ENCODE data around the gene DENND4B.
"Not testable (repeated sequence)": the region's sequence is repeated elsewhere in the genome, so short reads cannot be mapped to it uniquely, and the experiment has no call there.

DENND4B gene

GRCh38 chr1:153984123-153984894 lies 37.8 kb upstream of the DENND4B start:
- Histone ChIP-seq H3K27ac (ENCODE audit: low read depth, low read length) (no peak overlapping the region), H3K4me2 (ENCODE audit: low read depth, low read length, poor library complexity, severe bottlenecking) (no peak overlapping the region), H3K9me2 (replicated peaks; ENCODE audit: insufficient read depth, low read length) (no peaks in the 10 kb centered on the region), H2AFZ (ENCODE audit: low read depth, low read length, severe bottlenecking) (no peak overlapping the region), H3K4me3 (ENCODE audit: insufficient read depth, low read length, poor library complexity, severe bottlenecking) (no peak overlapping the region), H4K20me1 (ENCODE audit: low read depth, low read length) (no peaks in the 10 kb centered on the region), H3K36me3 (ENCODE audit: low read length) (no peaks in the 10 kb centered on the region), H3K79me2 (ENCODE audit: insufficient read depth, low read length) (no peaks in the 10 kb centered on the region), H3F3A (ENCODE audit: insufficient read depth) (0 out of 2 replicates have a peak, but pooled peaks cover 4% of the 10 kb centered on the region), H3K9ac (ENCODE audit: low read length) (no peak overlapping the region), H3K27me3 (ENCODE audit: low read length) (no peaks in the 10 kb centered on the region), H3K9me3 (ENCODE audit: insufficient read depth, low read length) (no peaks in the 10 kb centered on the region)
- TF ChIP-seq EZH2phosphoT487 (conservative IDR thresholded peaks at IDR 0.05; ENCODE audit: low read length) (no peak), CTCF (IDR thresholded peaks at IDR 0.05; ENCODE audit: insufficient read depth, low read length, poor library complexity, severe bottlenecking) (no peak)

GRCh38 chr1:153981735-153982134 lies 35.2 kb upstream of the DENND4B start:
- not testable (repeated sequence) for H3F3A ChIP-seq (ENCODE audit: insufficient read depth); H3K9ac ChIP-seq (ENCODE audit: low read length); H3K36me3 ChIP-seq (ENCODE audit: low read length); H3K4me3 ChIP-seq (ENCODE audit: insufficient read depth, low read length, poor library complexity, severe bottlenecking); H2AFZ ChIP-seq (ENCODE audit: low read depth, low read length, severe bottlenecking); H3K79me2 ChIP-seq (ENCODE audit: insufficient read depth, low read length); H3K27ac ChIP-seq (ENCODE audit: low read depth, low read length); H3K4me2 ChIP-seq (ENCODE audit: low read depth, low read length, poor library complexity, severe bottlenecking); H3K9me3 ChIP-seq (ENCODE audit: insufficient read depth, low read length); H4K20me1 ChIP-seq (ENCODE audit: low read depth, low read length); H3K27me3 ChIP-seq (ENCODE audit: low read length); H3K9me2 ChIP-seq (replicated peaks; ENCODE audit: insufficient read depth, low read length)

- H2AFZ ChIP-seq (ENCODE audit: low read depth, low read length, severe bottlenecking), result not testable (repeated sequence)
Measured at GRCh38 chr1:153979091-153979490, 32.6 kb upstream of the DENND4B start.

GRCh38 chr1:153978274-153978909 lies 31.9 kb upstream of the DENND4B start:
- Histone ChIP-seq H3F3A (ENCODE audit: insufficient read depth) (0 out of 2 replicates have a peak, but pooled peaks cover 6% of the 10 kb centered on the region), H3K27ac (ENCODE audit: low read depth, low read length) (peak overlapping the region; percentile 68; the same call in 1 of the 2 replicates), H3K4me2 (ENCODE audit: low read depth, low read length, poor library complexity, severe bottlenecking) (peak overlapping the region; percentile 92), H3K27me3 (ENCODE audit: low read length) (no peaks in the 10 kb centered on the region), H3K9ac (ENCODE audit: low read length) (peak overlapping the region; percentile 93), H3K9me2 (replicated peaks; ENCODE audit: insufficient read depth, low read length) (no peaks in the 10 kb centered on the region), H2AFZ (ENCODE audit: low read depth, low read length, severe bottlenecking) (peak overlapping the region; percentile 97), H4K20me1 (ENCODE audit: low read depth, low read length) (no peaks in the 10 kb centered on the region), H3K79me2 (ENCODE audit: insufficient read depth, low read length) (peaks cover 21% of the 10 kb centered on the region), H3K36me3 (ENCODE audit: low read length) (no peaks in the 10 kb centered on the region; the same call in 1 of the 2 replicates), H3K4me3 (ENCODE audit: insufficient read depth, low read length, poor library complexity, severe bottlenecking) (peak overlapping the region; percentile 92), H3K9me3 (ENCODE audit: insufficient read depth, low read length) (no peaks in the 10 kb centered on the region)
- TF ChIP-seq CTCF (IDR thresholded peaks at IDR 0.05; ENCODE audit: insufficient read depth, low read length, poor library complexity, severe bottlenecking) (no peak), EZH2phosphoT487 (conservative IDR thresholded peaks at IDR 0.05; ENCODE audit: low read length) (no peak)

More at GRCh38 chr1:153979091-153979490, 32.6 kb upstream of the DENND4B start:
- H4K20me1 ChIP-seq (ENCODE audit: low read depth, low read length); H3K4me3 ChIP-seq (ENCODE audit: insufficient read depth, low read length, poor library complexity, severe bottlenecking); H3K27ac ChIP-seq (ENCODE audit: low read depth, low read length); H3K36me3 ChIP-seq (ENCODE audit: low read length); H3K27me3 ChIP-seq (ENCODE audit: low read length); H3K9me3 ChIP-seq (ENCODE audit: insufficient read depth, low read length); H3K9me2 ChIP-seq (replicated peaks; ENCODE audit: insufficient read depth, low read length); H3F3A ChIP-seq (ENCODE audit: insufficient read depth): not testable (repeated sequence)
- Histone ChIP-seq H3K9ac (ENCODE audit: low read length) (peak overlapping the region; percentile 93; the same call in 1 of the 2 replicates), H3K4me2 (ENCODE audit: low read depth, low read length, poor library complexity, severe bottlenecking) (peak overlapping the region; percentile 92), H3K79me2 (ENCODE audit: insufficient read depth, low read length) (peaks cover 21% of the 10 kb centered on the region)

Data from SU-DHL-6 (cell line).